Loucy (cell line): ENCODE results near the gene DDX11.

ENCODE experiments used
- EZH2phosphoT487 ChIP-seq: fragments of 200-600 bp; IDR thresholded peaks from 2 replicates; pipeline ENCODE4 v1.6.1; 2018; ENCODE audit warnings: antibody characterized with exemption, mild to moderate bottlenecking, moderate library complexity, borderline replicate concordance
- TF ChIP-seq, protein P1 (sequence below): fragments of 200-600 bp; sonication (generic); conservative IDR thresholded peaks from 2 replicates; pipeline ENCODE4 v1.5.1; 2014; ENCODE audit warnings: mild to moderate bottlenecking, antibody characterized with exemption, low read length

DNA sequence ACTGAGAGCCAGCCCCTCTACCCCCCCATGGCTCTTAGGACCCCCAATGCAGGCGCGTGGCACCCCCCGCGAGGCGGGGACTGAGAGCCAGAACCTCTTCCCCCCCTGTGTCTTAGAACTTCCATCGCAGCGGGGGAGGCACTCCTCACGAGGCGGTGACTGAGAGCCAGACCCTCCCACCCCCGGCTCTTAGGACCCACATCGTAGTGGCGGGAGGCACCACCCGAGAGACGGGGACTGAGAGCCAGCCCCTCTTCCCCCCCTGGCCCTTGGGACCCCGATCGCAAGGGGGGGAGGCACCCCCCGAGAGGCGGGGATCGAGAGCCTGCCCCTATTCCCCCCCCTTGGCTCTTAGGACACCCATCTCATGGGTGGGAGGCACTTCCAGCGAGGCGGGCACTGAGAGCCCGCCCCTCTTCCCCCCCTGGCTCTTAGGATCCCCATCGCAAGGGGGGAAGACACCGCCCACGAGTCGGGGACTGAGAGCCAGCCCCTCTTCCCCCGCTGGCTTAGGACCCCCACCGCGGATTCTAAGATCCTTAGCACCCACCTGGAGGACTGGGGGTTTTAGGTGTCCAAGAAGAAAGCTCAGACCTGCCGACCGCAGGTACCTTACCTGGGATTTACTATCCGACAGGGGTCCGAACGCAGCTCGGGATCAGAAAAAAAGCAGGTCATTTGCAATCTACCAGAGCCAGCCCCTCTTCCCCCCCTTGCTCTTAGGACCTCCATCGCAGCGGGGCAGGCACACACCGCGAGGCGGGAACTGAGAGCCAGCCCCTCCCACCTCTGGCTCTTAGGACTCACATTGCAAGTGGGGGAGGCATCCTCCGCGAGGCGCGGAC, 44.9 kb downstream of the DDX11 start:
- TF ChIP-seq, protein P1, sequence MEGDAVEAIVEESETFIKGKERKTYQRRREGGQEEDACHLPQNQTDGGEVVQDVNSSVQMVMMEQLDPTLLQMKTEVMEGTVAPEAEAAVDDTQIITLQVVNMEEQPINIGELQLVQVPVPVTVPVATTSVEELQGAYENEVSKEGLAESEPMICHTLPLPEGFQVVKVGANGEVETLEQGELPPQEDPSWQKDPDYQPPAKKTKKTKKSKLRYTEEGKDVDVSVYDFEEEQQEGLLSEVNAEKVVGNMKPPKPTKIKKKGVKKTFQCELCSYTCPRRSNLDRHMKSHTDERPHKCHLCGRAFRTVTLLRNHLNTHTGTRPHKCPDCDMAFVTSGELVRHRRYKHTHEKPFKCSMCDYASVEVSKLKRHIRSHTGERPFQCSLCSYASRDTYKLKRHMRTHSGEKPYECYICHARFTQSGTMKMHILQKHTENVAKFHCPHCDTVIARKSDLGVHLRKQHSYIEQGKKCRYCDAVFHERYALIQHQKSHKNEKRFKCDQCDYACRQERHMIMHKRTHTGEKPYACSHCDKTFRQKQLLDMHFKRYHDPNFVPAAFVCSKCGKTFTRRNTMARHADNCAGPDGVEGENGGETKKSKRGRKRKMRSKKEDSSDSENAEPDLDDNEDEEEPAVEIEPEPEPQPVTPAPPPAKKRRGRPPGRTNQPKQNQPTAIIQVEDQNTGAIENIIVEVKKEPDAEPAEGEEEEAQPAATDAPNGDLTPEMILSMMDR: no peak
- TF ChIP-seq EZH2phosphoT487: no peak
